K562 (cell line): ENCODE results near the gene MED22. TPM values are rescaled to one million over a fixed set of nuclear protein-coding genes. Genes with fewer than 3 reads are reported as not detected.

Source experiments
- AFF4 ChIP-seq: sonication (generic); formaldehyde crosslinking; IDR thresholded peaks from 2 replicates; pipeline ENCODE4 v1.8.0; 2023; ENCODE audit warnings: mild to moderate bottlenecking, missing genetic modification reagents
- ARID1B ChIP-seq: fragments of 450-650 bp; IDR thresholded peaks from 2 replicates; pipeline ENCODE4 v1.6.1; 2016; ENCODE audit warnings: antibody characterized with exemption, mild to moderate bottlenecking, inconsistent platforms
- GTF2F1 ChIP-seq: IDR thresholded peaks from 2 replicates; pipeline ENCODE4 v1.6.1; 2011; ENCODE audit warnings: low read depth, low read length, improper control_type of control experiment
- HDAC2 ChIP-seq: fragments of 450-650 bp; IDR thresholded peaks from 2 replicates; pipeline ENCODE4 v1.6.1; 2016; ENCODE audit warnings: mild to moderate bottlenecking
- IRF2 ChIP-seq: sonication (generic); formaldehyde crosslinking; IDR thresholded peaks from 2 replicates; pipeline ENCODE4 v1.8.1; 2022; ENCODE audit warnings: mild to moderate bottlenecking, missing genetic modification reagents
- LARP7 ChIP-seq: fragments of 450-650 bp; IDR thresholded peaks from 2 replicates; pipeline ENCODE4 v1.6.1; 2016
- MLLT1 ChIP-seq, 2 experiments: fragments of 450-650 bp; IDR thresholded peaks; 2 replicates each; pipeline ENCODE4 v1.6.1; 2016
- MTA1 ChIP-seq: fragments of 450-650 bp; IDR thresholded peaks from 2 replicates; pipeline ENCODE4 v1.6.1; 2017; ENCODE audit warnings: borderline replicate concordance
- NR1H2 ChIP-seq: sonication (generic); formaldehyde crosslinking; IDR thresholded peaks from 2 replicates; pipeline ENCODE4 v1.4.0; 2020; ENCODE audit warnings: mild to moderate bottlenecking, missing genetic modification reagents
- PRPF4 ChIP-seq: fragments of 200-400 bp; formaldehyde crosslinking; IDR thresholded peaks from one replicate; pipeline ENCODE4 v1.6.1; 2017; ENCODE audit warnings: low read length, low read depth, mild to moderate bottlenecking; ENCODE audit not compliant: insufficient read depth, poor library complexity, severe bottlenecking
- THRB ChIP-seq: fragments of 450-650 bp; formaldehyde crosslinking; conservative IDR thresholded peaks from 2 replicates; pipeline ENCODE4 v1.4.0; 2022; ENCODE audit warnings: mild to moderate bottlenecking, missing genetic modification characterization
- ZNF592 ChIP-seq: fragments of 450-650 bp; IDR thresholded peaks from 2 replicates; pipeline ENCODE4 v1.6.1; 2017; ENCODE audit warnings: antibody characterized with exemption, mild to moderate bottlenecking
- polyA plus RNA-seq, 8 experiments: library from polyadenylated mRNA; depleted of rRNA in 4 of 8; stranded (reverse) in 5 of 8; unstranded in 3 of 8; fragments of >200 nt; fragmentation: Nextera tagmentation in 2 of 8; fragmentation: Illumina TruSeq in 1 of 8; extraction: Ambion mirVana in 2 of 8; extraction: Trizol in 1 of 8; gene quantifications; 2 replicates each; pipeline versions ENCODE4 v1.2.1 to v1.2.3, GENCODE V29; 2011 to 2014; ENCODE audit warnings: inconsistent platforms in 1 of 8, missing spikeins in 1 of 8
- total RNA-seq, 7 experiments: library from RNA; depleted of rRNA in 6 of 7; stranded (reverse); fragments of >200 nt in 6 of 7; fragmentation: Illumina TruSeq in 2 of 7; extraction: Trizol in 2 of 7; gene quantifications; 2 replicates each; pipeline versions ENCODE4 v1.2.1 to v1.2.3, GENCODE V29; 2011 to 2021; ENCODE audit warnings: low replicate concordance in 1 of 7
- TF ChIP-seq, protein P1 (sequence below): sonication (generic); IDR thresholded peaks from 2 replicates; pipeline ENCODE4 v1.6.1; 2016

Gene MED22
- total and polyA plus RNA-seq, 9 of the 15 experiments (the other 6 are each of a cell fraction or from before 2014, with no cell fraction given): 0.73 to 35.6 (median 22.3) TPM

GRCh38 chr9:133347985-133348717 is at the start of gene MED22, which contains the start of gene RPL7A (continued):
- TF ChIP-seq HDAC2: no peak
- TF ChIP-seq PRPF4: peak; percentile 77
- TF ChIP-seq, protein P1, sequence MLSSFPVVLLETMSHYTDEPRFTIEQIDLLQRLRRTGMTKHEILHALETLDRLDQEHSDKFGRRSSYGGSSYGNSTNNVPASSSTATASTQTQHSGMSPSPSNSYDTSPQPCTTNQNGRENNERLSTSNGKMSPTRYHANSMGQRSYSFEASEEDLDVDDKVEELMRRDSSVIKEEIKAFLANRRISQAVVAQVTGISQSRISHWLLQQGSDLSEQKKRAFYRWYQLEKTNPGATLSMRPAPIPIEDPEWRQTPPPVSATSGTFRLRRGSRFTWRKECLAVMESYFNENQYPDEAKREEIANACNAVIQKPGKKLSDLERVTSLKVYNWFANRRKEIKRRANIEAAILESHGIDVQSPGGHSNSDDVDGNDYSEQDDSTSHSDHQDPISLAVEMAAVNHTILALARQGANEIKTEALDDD: peak; percentile 23; the same call in 1 of the 2 replicates
- peak; percentile 38; the same call in 1 of the 2 replicates for TF ChIP-seq LARP7
- TF ChIP-seq ARID1B: peak; percentile 34; the same call in 1 of the 2 replicates
- peak; percentile 88; the same call in 1 of the 2 replicates for TF ChIP-seq AFF4 (CRISPR knock-in tag)
- peak; percentile 26; the same call in 1 of the 2 replicates for TF ChIP-seq ZNF592
- TF ChIP-seq THRB (CRISPR knock-in tag): peak; percentile 88
- TF ChIP-seq MLLT1 (IDR thresholded peaks at IDR 0.05): 0 out of 4 replicates have a peak, but pooled peaks of 1 of the 2 experiments have one; percentile 67
- peak; percentile 34; the same call in 1 of the 2 replicates for TF ChIP-seq MTA1
- TF ChIP-seq NR1H2 (CRISPR knock-in tag): no peak
- no peak for TF ChIP-seq IRF2 (CRISPR knock-in tag)
- peak; percentile 88 for TF ChIP-seq GTF2F1
